Astrocyte of the cerebellum (primary cell): ENCODE data around the gene GOLIM4.
"Not testable (repeated sequence)": the region's sequence is repeated elsewhere in the genome, so short reads cannot be mapped to it uniquely, and the experiment has no call there.

Source experiments
- DNase-seq: peaks from one replicate; pipeline ENCODE4 v3.0.0-alpha.2; 2011; ENCODE audit warnings: low read depth
- H3K4me3 ChIP-seq: 2 replicates; pipeline ENCODE4 v1.5.1; 2011; ENCODE audit warnings: mild to moderate bottlenecking, low read depth, low read length, moderate library complexity
- CTCF ChIP-seq: IDR thresholded peaks from 2 replicates; pipeline ENCODE4 v1.5.1; 2012; ENCODE audit warnings: low read length, low read depth, moderate library complexity, mild to moderate bottlenecking; ENCODE audit errors: missing control alignments
- in situ Hi-C: cut with HindIII; loops from 2 replicates; pipeline ENCODE4 v1.10.0; 2017; ENCODE audit warnings: low sequenced_read_pairs

GOLIM4 gene

GRCh38 chr3:168061332-168061996, 34.3 kb downstream of the GOLIM4 start:
- in situ Hi-C loops, result no loop called here
- DNase-seq, result no peak

GRCh38 chr3:168060317-168060716, 35.4 kb downstream of the GOLIM4 start:
- no peak for DNase-seq
- no peak overlapping the region for H3K4me3 ChIP-seq
- in situ Hi-C loops, result no loop called here
- no peak for TF ChIP-seq CTCF

More at GRCh38 chr3:168061332-168061996, 34.3 kb downstream of the GOLIM4 start:
- no peak overlapping the region for H3K4me3 ChIP-seq
- no peak for TF ChIP-seq CTCF

- in situ Hi-C loops, result no loop called here
- no peak for DNase-seq
Observed at GRCh38 chr3:168058481-168058880, 37.2 kb downstream of the GOLIM4 start.

GRCh38 chr3:168056398-168057230, 39.1 kb downstream of the GOLIM4 start:
- in situ Hi-C loops, H3K4me3 ChIP-seq, DNase-seq: not testable (repeated sequence)

More at GRCh38 chr3:168058481-168058880, 37.2 kb downstream of the GOLIM4 start:
- no peak for TF ChIP-seq CTCF
- no peak overlapping the region for H3K4me3 ChIP-seq

GRCh38 chr3:168054447-168054846, 41.3 kb downstream of the GOLIM4 start:
- in situ Hi-C loops, result no loop called here
- no peak for TF ChIP-seq CTCF
- no peak overlapping the region for H3K4me3 ChIP-seq
- no peak for DNase-seq

- no peak overlapping the region for H3K4me3 ChIP-seq
- DNase-seq, result no peak
- in situ Hi-C loops, result no loop called here
- peak; percentile 16 for TF ChIP-seq CTCF
Observed at GRCh38 chr3:168053115-168053514, 42.6 kb downstream of the GOLIM4 start.

- in situ Hi-C loops, result no loop called here
- no peak for TF ChIP-seq CTCF
- no peak overlapping the region for H3K4me3 ChIP-seq
- DNase-seq, result no peak
Observed at GRCh38 chr3:168052515-168052914, 43.2 kb downstream of the GOLIM4 start.
